Astrocyte of the cerebellum (primary cell): ENCODE data around the gene PHYHIPL.

ENCODE experiments used
- DNase-seq: peaks from one replicate; pipeline ENCODE4 v3.0.0-alpha.2; 2011; ENCODE audit warnings: low read depth
- H3K4me3 ChIP-seq: 2 replicates; pipeline ENCODE4 v1.5.1; 2011; ENCODE audit warnings: mild to moderate bottlenecking, low read depth, low read length, moderate library complexity
- in situ Hi-C: cut with HindIII; loops from 2 replicates; pipeline ENCODE4 v1.10.0; 2017; ENCODE audit warnings: low sequenced_read_pairs
- TF ChIP-seq, protein P1 (sequence below): IDR thresholded peaks from 2 replicates; pipeline ENCODE4 v1.5.1; 2012; ENCODE audit warnings: low read length, low read depth, moderate library complexity, mild to moderate bottlenecking; ENCODE audit errors: missing control alignments

The PHYHIPL gene

GRCh38 chr10:59176241-59177030 is at the start of gene PHYHIPL:
PHYHIPL (plus strand) TSS chr10:59176643; CDS start chr10:59176854, 211 bp downstream.
- H3K4me3 ChIP-seq, result peak within 1 kb of the TSS; percentile 40
- TF ChIP-seq, protein P1, sequence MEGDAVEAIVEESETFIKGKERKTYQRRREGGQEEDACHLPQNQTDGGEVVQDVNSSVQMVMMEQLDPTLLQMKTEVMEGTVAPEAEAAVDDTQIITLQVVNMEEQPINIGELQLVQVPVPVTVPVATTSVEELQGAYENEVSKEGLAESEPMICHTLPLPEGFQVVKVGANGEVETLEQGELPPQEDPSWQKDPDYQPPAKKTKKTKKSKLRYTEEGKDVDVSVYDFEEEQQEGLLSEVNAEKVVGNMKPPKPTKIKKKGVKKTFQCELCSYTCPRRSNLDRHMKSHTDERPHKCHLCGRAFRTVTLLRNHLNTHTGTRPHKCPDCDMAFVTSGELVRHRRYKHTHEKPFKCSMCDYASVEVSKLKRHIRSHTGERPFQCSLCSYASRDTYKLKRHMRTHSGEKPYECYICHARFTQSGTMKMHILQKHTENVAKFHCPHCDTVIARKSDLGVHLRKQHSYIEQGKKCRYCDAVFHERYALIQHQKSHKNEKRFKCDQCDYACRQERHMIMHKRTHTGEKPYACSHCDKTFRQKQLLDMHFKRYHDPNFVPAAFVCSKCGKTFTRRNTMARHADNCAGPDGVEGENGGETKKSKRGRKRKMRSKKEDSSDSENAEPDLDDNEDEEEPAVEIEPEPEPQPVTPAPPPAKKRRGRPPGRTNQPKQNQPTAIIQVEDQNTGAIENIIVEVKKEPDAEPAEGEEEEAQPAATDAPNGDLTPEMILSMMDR, result no peak
- in situ Hi-C loops, result loop anchor here (25.0 kb wide), 2 partner anchors 214 to 389 kb away; no protein-coding TSS in a partner anchor
- DNase-seq, result no peak

DNA sequence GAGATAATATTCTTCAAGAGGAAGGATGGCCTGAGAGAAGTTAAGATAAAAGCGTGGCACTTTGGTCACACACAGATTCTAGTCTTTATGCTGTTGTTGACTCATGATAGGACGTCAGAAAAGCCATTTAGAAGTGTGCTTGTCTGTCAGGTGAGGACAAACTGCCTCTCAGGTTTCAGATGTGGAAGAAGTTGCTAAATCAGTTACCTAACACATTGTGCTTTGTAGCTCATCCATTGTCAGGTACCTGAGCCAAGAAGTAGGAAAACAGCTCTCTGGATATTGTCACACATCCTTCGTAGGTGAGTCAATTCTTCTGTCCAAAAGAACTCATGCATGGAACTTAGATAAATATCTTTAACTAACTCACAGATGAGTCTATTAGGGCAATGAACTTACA is 49.5 kb upstream of the PHYHIPL start:
- TF ChIP-seq, protein P1, result no peak
- H3K4me3 ChIP-seq, result no peak overlapping the region
- DNase-seq, result no peak
- in situ Hi-C loops, result no loop called here

DNA sequence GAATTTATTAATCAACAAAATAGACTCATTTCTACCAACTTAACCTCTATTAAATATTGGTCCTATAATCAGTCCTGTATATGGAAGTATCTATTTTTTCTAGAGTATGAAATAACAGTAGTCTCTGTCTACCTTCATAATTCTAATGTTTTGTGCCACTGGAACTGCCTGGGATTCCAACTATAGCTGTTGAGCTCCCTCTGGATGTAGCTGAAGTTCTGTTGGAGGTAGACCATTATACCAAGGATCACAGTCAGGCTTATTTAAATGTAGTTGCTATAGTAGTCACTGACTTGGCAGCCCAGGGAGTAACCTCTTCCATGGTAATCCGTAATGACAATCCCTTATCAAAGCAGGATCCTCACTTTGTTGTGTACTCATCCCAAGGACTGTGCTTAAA is 48.5 kb upstream of the PHYHIPL start:
- H3K4me3 ChIP-seq, result no peak overlapping the region
- TF ChIP-seq, protein P1, result no peak
- no peak for DNase-seq
- in situ Hi-C loops, result no loop called here

DNA sequence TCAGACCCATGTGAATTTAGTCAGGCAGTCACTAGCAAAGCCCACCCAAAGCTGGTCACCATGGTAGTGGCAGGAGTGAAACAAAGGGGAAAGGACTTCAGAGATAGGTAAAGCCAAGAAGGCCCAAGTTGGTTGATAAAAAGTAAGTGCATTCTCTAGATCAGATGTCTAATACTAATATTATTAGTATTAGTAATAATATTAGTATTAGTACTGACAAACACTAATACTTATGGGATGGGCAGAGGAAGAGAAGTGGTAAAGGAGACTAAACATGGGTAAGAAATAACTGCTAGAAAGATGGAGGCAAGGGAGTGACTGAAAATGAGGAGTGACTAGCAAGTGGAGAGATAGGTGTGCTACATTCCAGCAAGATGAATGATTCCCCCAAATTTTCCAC is 46.6 kb upstream of the PHYHIPL start:
- no peak overlapping the region for H3K4me3 ChIP-seq
- in situ Hi-C loops, result no loop called here
- DNase-seq, result no peak
- TF ChIP-seq, protein P1, result no peak

DNA sequence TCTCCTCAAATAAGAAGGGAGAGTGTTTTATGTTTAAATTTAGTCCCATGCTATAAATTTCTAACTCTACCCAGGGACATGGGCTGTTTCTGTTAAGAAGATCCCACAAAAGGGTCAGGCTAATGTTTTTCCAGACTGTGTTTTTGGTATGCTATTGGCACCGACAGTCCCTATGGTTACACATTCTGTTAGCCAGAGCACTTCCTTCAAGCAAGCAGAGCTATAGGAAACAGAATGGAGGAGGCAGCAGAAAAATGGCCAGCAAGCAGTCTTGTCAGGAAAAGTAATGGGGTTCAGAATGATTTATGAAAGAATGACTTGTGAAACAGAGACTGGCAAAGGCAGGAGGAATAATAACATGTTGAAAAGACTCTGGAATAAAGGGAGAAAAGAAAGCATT is 44.8 kb upstream of the PHYHIPL start:
- H3K4me3 ChIP-seq, result no peak overlapping the region
- no peak for DNase-seq
- TF ChIP-seq, protein P1, result no peak
- in situ Hi-C loops, result no loop called here

GRCh38 chr10:59133841-59134593 is 42.4 kb upstream of the PHYHIPL start:
- no peak for DNase-seq
- TF ChIP-seq, protein P1, result no peak
- in situ Hi-C loops, result no loop called here
- no peak overlapping the region for H3K4me3 ChIP-seq
